ENCODE data around the gene BOLA2B.

DNA sequence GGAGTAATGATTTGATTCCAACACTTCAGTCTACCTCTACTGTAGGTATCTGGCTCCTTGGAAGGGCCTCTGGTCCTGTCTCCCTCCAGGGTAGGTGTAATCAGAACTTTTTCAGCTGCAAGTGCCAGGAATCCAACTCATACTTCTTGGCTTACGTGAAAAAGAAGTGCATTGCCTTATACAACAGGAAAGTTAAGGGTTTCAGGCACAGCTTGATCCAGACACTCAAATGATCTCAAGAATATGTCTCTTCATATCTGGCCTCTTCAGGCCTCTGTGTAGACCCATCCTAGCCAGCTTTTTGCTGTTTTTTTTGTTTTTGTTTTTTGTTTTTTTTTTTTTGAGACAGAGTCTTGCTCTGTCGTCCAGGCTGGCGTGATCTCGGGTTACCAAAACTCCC, 14.3 kb downstream of the BOLA2B start:
- TF ChIP-seq POLR2A (IDR thresholded peaks at IDR 0.05; ENCODE audit: low read length) (no peak), GATA1 (IDR thresholded peaks at IDR 0.05; ENCODE audit: low read depth, low read length) (no peak)
